A549 (cell line): ENCODE measurements around the gene LINC01488. TPM values are rescaled to one million over a fixed set of nuclear protein-coding genes. Genes with fewer than 3 reads are reported as not detected.

Experiments
- ATAC-seq, 2 experiments: fragments of 200-7000 bp in 1 of 2; fragments of >200 bp in 1 of 2; cut with Nextera tagmentation in 1 of 2; cut with Tn5 transposase in 1 of 2; 3 replicates each; pipeline versions ENCODE4 v1.8.0 to v1.9.1; 2018 to 2020; ENCODE audit warnings: mild to moderate bottlenecking in 1 of 2, moderate library complexity in 1 of 2
- CTCF ChIA-PET: fragments of 300-600 bp; sonication (Branson Sonifier 250); formaldehyde crosslinking; extraction: SDS; loops from one replicate; lab custom pipeline; 2021; ENCODE audit warnings: antibody characterized with exemption, inconsistent platforms; lab: Yijun Ruan, JAX
- POLR2A ChIA-PET: fragments of 350-600 bp; formaldehyde crosslinking; extraction: SDS; loops from one replicate; lab custom pipeline; 2021; ENCODE audit warnings: antibody characterized with exemption, inconsistent platforms; lab: Yijun Ruan, JAX
- DNase-seq, 2 experiments: peaks; one replicate each; pipeline versions ENCODE4 v3.0.0 to v3.0.0-alpha.2; 2011 to 2016; ENCODE audit warnings: low read depth in 1 of 2, low spot score in 1 of 2
- FAIRE-seq: peaks from 2 replicates; lab custom pipeline; 2011; peaks lifted over from hg19 to GRCh38; lab: Jason Lieb, UNC
- H3K27ac ChIP-seq, 2 experiments: fragments of >200 bp; sonication (Bioruptor Twin); formaldehyde crosslinking; 3 replicates each; pipeline ENCODE4 v1.5.1; 2016 to 2017
- H3K4me1 ChIP-seq: fragments of >200 bp; sonication (Bioruptor Twin); formaldehyde crosslinking; 3 replicates; pipeline ENCODE4 v1.6.1; 2016
- H3K4me2 ChIP-seq: fragments of >200 bp; sonication (Bioruptor Twin); formaldehyde crosslinking; 3 replicates; pipeline ENCODE4 v1.6.1; 2016
- H3K4me3 ChIP-seq: fragments of >200 bp; sonication (Bioruptor Twin); formaldehyde crosslinking; 3 replicates; pipeline ENCODE4 v1.5.1; 2016
- H3K9me3 ChIP-seq: fragments of >200 bp; sonication (Bioruptor Twin); formaldehyde crosslinking; 3 replicates; pipeline ENCODE4 v1.6.1; 2016
- BCL3 ChIP-seq: fragments of >200 bp; sonication (Bioruptor Twin); formaldehyde crosslinking; IDR thresholded peaks from 3 replicates; pipeline ENCODE4 v1.6.1; 2016
- CHD2 ChIP-seq: fragments of 150-350 bp; IDR thresholded peaks from 2 replicates; pipeline ENCODE4 v1.6.1; 2014; ENCODE audit warnings: low read length; ENCODE audit not compliant: partially characterized antibody
- CHD4 ChIP-seq: fragments of 200-600 bp; sonication (generic); IDR thresholded peaks from 2 replicates; pipeline ENCODE4 v1.6.1; 2016; ENCODE audit warnings: antibody characterized with exemption, mild to moderate bottlenecking, borderline replicate concordance
- EHMT2 ChIP-seq: fragments of 200-600 bp; sonication (generic); IDR thresholded peaks from 2 replicates; pipeline ENCODE4 v1.6.1; 2016; ENCODE audit warnings: antibody characterized with exemption, low read depth, mild to moderate bottlenecking, moderate library complexity
- ELK1 ChIP-seq: fragments of 150-350 bp; IDR thresholded peaks from 2 replicates; pipeline ENCODE4 v1.6.1; 2014; ENCODE audit warnings: low read depth, mild to moderate bottlenecking, low read length
- FOXS1 ChIP-seq: fragments of 250-450 bp; sonication (Bioruptor Pico); IDR thresholded peaks from 2 replicates; pipeline ENCODE4 v1.5.0; 2020; ENCODE audit warnings: mild to moderate bottlenecking, moderate library complexity
- HEYL ChIP-seq: fragments of 250-450 bp; sonication (Bioruptor Pico); IDR thresholded peaks from 2 replicates; pipeline ENCODE4 v1.8.0; 2021; ENCODE audit warnings: mild to moderate bottlenecking, moderate library complexity
- HMGXB4 ChIP-seq: fragments of 250-450 bp; sonication (Bioruptor Pico); IDR thresholded peaks from 2 replicates; pipeline ENCODE4 v1.5.0; 2021; ENCODE audit warnings: mild to moderate bottlenecking, moderate library complexity, borderline replicate concordance
- HOXA7 ChIP-seq: fragments of 250-450 bp; sonication (Bioruptor Pico); IDR thresholded peaks from 2 replicates; pipeline ENCODE4 v1.5.0; 2020; ENCODE audit warnings: mild to moderate bottlenecking, moderate library complexity
- KDM5A ChIP-seq: fragments of 200-600 bp; sonication (generic); IDR thresholded peaks from 2 replicates; pipeline ENCODE4 v1.6.1; 2016; ENCODE audit warnings: antibody characterized with exemption, mild to moderate bottlenecking
- NPAS2 ChIP-seq: fragments of 250-450 bp; sonication (Bioruptor Pico); IDR thresholded peaks from 2 replicates; pipeline ENCODE4 v1.8.0; 2022; ENCODE audit warnings: mild to moderate bottlenecking, moderate library complexity, borderline replicate concordance
- PHF8 ChIP-seq: fragments of 200-600 bp; sonication (generic); IDR thresholded peaks from 2 replicates; pipeline ENCODE4 v1.6.1; 2016; ENCODE audit warnings: low read depth, mild to moderate bottlenecking, antibody characterized with exemption, moderate library complexity, borderline replicate concordance
- RNF2 ChIP-seq: fragments of 200-600 bp; sonication (generic); IDR thresholded peaks from 2 replicates; pipeline ENCODE4 v1.6.1; 2016; ENCODE audit warnings: low read depth, mild to moderate bottlenecking, antibody characterized with exemption, moderate library complexity, borderline replicate concordance
- SMC3 ChIP-seq: fragments of >200 bp; sonication (Bioruptor Twin); formaldehyde crosslinking; IDR thresholded peaks from 3 replicates; pipeline ENCODE4 v1.6.1; 2018; ENCODE audit warnings: inconsistent platforms
- whole genome bisulfite sequencing: methylation state at CpG from one replicate; pipeline ENCODE4 v1.1.6; 2017; ENCODE audit errors: missing lambda C conversion rate; 5-methylcytosine and 5-hydroxymethylcytosine counted together
- polyA plus RNA-seq, 4 experiments: library from polyadenylated mRNA; depleted of rRNA in 3 of 4; stranded (reverse); fragments of >200 nt; fragmentation: RNase III in 1 of 4; extraction: RNeasy Plus Mini Kit Qiagen cat#74134 plus additional on column Dnase treatment in 1 of 4; gene quantifications; 2 replicates in 3 of 4; 3 replicates in 1 of 4; pipeline ENCODE4 v1.2.3, GENCODE V29; 2011 to 2017
- TF ChIP-seq, protein P1 (sequence below): fragments of 450-650 bp; IDR thresholded peaks from 2 replicates; pipeline ENCODE4 v1.6.1; 2014; ENCODE audit warnings: antibody characterized with exemption

The LINC01488 gene
- polyA plus RNA-seq, 2 of the 4 experiments (the other 2 are of a cell fraction), result 0.05 TPM; not detected in 1

DNA sequence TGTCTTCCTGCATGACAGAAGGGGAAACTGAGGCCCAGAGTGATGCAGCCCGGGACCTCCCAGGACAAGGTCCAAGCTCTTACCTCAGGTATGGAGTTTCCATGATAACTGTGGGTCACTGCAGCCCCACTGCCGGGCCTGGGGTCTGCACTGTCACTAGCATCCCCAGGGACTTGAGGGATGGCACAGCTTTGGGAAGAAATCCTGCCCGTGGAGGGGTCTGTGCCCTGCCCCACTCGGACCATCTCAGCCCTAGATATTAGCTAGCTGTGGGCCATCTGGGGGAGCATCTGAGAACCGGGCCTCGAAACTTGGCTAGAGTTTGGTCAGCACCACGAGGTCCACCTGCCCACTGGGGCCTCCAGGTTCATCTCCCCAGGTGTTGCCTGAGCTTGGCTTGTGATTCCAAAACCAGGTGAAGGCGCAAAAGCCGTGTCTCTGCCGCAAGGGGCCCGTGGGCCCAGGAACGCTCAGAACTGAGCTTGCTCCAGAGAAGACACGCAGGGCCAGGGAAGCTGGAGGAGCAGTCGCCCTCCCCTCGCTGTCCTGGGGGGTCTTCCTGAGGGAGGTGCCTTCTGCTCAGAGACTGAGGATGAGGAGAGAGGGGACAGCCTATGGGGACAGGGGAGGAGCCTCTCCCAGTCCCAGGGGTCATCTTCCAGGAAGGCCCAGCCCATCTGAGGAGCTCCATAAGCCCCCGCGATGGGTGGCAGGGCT, 4.8 kb downstream of the LINC01488 start:
- TF ChIP-seq SMC3 (no peak), BCL3 (no peak), HMGXB4 (CRISPR knock-in tag) (no peak), KDM5A (no peak), FOXS1 (CRISPR knock-in tag) (no peak), PHF8 (no peak), HOXA7 (CRISPR knock-in tag) (no peak), CHD4 (no peak), EHMT2 (no peak), CHD2 (no peak), NPAS2 (no peak), HEYL (no peak)
- TF ChIP-seq, protein P1, sequence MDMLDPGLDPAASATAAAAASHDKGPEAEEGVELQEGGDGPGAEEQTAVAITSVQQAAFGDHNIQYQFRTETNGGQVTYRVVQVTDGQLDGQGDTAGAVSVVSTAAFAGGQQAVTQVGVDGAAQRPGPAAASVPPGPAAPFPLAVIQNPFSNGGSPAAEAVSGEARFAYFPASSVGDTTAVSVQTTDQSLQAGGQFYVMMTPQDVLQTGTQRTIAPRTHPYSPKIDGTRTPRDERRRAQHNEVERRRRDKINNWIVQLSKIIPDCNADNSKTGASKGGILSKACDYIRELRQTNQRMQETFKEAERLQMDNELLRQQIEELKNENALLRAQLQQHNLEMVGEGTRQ, result no peak
- peaks cover 4% of the 10 kb centered on the region; the same call in 1 of the 3 replicates for H3K9me3 ChIP-seq
- FAIRE-seq, result no peak
- 87% methylated on average over 13 of the region's 17 CpGs for WGBS
- H3K27ac ChIP-seq, result peak overlapping the region in 1 of 2 experiments; percentile 71; a peak in 3 of 6 replicates
- no peak overlapping the region for H3K4me2 ChIP-seq
- ATAC-seq, result no peak
- ChIA-PET POLR2A (no interaction called here), CTCF (interaction anchor here (1.1 to 1.6 kb wide), 3 partner anchors 10 to 385 kb away, joined by 3 to 7 read pairs (median 4); no protein-coding TSS in a partner anchor)
- no peak overlapping the region for H3K4me3 ChIP-seq
- no peak for DNase-seq
- H3K4me1 ChIP-seq, result peaks cover 21% of the 10 kb centered on the region

- POLR2A ChIA-PET, result no interaction called here
- no peak for ATAC-seq
- CTCF ChIA-PET, result interaction anchor here (1.1 to 1.6 kb wide), 3 partner anchors 10 to 385 kb away, joined by 3 to 7 read pairs (median 4); no protein-coding TSS in a partner anchor
Measured at GRCh38 chr11:69486773-69487291, 5.4 kb downstream of the LINC01488 start.

More at GRCh38 chr11:69486773-69487291, 5.4 kb downstream of the LINC01488 start:
- Histone ChIP-seq H3K4me1 (peaks cover 17% of the 10 kb centered on the region), H3K4me2 (no peak overlapping the region), H3K9me3 (peaks cover 2% of the 10 kb centered on the region; the same call in 1 of the 3 replicates), H3K4me3 (no peak overlapping the region), H3K27ac (peak overlapping the region in 1 of 2 experiments; percentile 71; a peak in 3 of 6 replicates)
- no peak for DNase-seq
- no peak for TF ChIP-seq HMGXB4 (CRISPR knock-in tag)
- no peak for TF ChIP-seq RNF2
- TF ChIP-seq ELK1, result no peak
- TF ChIP-seq, all 56 proteins: peak for 0
- 90% methylated on average over 18 of the region's 19 CpGs for WGBS
- FAIRE-seq, result no peak
